ENCODE results near the gene BRI3BP.

The BRI3BP gene

DNA sequence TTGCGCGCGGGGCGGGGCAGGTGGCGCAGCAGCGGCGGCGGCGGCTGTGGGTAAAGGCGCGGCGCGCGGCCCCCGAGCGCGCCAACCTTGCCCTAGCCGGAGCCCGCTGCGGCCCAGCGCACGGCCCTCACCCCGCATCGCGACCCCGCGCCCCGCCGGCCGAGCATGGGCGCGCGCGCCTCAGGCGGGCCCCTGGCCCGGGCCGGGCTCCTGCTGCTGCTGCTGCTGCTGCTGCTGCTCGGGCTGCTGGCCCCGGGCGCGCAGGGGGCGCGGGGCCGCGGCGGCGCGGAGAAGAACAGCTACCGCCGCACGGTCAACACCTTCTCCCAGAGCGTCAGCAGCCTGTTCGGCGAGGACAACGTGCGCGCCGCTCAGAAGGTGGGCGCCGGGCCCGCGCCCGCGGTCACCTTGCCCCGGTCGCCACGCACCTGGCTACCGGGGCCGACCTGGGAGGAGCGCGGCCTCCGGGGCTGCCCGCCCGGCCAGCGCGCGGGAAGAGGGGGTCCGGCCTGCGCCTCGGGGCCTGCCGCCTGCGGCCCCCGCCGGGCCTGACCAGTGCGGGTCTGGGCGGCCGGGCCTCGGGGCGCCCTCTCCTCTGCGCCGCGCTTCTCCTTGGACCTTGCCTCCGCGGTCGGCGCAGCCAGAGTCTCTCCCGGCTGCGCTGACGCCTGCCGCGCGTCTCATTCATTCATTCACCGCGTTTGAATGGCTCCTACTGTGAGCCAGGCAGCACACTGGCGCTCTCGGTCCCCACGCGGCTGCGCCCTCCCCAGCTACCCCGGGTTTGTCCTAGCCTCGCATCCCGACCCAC is at the start of gene BRI3BP:
Gene BRI3BP (plus strand): TSS at position 20 of the 811 bp plus-strand sequence. CDS start 146 bp downstream, at position 166.
- peak; percentile 70 for DNase-seq (ENCODE audit: low read depth)

DNA sequence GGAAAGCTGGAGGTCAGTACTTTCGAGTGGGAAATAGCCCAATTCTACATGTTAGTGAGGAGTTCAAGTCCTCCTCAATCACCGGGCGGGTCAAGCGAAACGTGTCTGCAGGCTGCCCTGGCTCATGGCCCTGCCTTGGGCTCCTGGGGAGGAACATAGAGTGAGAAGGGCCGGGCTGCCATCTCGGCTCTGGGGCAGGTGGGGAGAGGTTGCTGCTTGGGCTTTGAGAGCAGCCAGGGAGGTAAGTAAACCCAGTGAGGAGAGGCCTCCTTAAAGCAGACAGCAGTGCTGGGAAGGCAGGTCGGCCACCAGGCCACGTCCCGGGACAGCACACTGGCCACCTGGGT is 47.0 kb upstream of the BRI3BP start:
- DNase-seq (ENCODE audit: low read depth), result no peak

DNA sequence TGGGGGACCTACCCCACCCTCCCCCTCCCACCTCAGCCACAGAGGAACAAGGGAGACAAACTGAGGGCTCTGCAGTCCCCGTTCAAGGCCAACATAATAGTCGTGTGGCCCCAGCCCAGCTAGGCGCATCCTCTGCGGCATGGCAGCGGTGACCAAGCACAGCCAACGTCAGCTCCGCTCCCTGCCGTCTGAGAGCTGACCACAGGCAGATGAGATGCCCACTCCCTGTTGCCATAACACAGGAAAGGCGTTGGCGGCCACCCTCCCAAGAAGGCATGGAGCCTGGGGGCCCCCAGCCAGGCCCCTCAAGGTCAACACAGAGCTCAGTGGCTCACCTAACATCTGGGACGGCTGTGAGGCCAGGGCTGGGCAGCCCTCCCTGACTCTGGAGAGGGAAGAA is 46.4 kb upstream of the BRI3BP start:
- DNase-seq (ENCODE audit: low read depth), result no peak

DNA sequence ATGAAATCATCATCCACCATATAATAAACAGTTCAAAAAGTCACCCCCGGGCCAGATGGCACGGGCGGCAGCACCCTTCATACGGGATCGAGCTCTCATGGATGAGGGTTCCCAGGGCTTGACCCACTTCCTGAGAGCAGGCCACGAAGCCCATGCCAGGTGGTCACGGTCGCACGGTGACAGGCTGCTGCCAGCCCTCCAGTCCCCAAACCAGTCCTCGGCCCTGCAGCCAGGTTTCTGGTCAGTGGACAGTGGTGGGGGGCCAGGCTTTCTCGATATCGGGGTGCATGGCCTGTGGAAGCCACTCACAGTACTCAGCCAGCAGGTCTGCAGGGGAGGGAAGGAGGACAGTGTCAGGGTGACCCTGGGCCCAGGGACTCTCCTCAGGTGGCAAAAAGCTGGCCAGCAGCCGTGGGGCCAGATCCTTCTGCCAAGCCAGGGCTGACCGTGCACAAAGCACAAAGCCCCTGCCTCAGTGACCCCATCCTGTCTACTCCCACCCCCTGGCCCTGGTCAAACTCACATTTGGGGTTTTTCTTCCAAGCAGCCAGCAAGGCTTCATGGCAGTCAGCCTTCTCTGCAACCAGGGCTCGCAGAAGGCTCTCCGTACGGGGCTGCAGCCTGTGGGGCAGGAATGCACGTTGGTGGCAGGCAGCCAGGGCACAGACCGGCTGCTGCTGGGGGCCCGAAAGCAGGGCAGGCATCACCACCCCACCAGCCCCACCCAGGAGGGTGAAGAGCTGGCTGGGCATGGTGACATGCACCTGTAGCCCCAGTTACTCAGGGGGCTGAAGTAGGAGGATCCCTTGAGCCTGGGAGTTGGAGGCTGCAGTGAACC is 45.7 kb upstream of the BRI3BP start:
- no peak for DNase-seq (ENCODE audit: low read depth)

- no peak for DNase-seq (ENCODE audit: low read depth)
These were observed 44.4 kb upstream of the BRI3BP start for GRCh38 chr12:124949066-124949465.

GRCh38 chr12:124949779-124950728 is 43.4 kb upstream of the BRI3BP start:
- DNase-seq (ENCODE audit: low read depth), result no peak

DNA sequence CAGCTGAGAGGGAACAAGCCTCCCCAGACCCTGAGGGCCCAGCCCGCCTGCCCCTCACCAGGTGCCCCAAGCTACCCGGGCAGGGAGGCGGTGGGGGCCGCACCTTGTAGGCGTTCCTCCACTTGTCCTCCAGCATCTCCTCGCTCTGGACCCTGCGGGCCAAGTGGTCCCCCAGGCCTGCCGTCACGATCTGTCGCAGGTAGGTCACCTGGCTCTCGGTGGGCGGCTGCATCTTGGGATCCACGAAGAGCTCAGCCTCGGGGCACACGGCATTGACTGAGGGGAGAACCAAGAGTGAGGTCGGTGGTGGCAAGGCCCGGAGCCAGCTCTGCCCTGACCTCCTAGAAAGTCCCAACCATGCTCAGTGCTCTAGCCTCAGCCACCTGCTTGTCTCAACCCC is 41.1 kb upstream of the BRI3BP start:
- DNase-seq (ENCODE audit: low read depth), result no peak

GRCh38 chr12:124952801-124953200 is 40.6 kb upstream of the BRI3BP start:
- DNase-seq (ENCODE audit: low read depth), result no peak

DNA sequence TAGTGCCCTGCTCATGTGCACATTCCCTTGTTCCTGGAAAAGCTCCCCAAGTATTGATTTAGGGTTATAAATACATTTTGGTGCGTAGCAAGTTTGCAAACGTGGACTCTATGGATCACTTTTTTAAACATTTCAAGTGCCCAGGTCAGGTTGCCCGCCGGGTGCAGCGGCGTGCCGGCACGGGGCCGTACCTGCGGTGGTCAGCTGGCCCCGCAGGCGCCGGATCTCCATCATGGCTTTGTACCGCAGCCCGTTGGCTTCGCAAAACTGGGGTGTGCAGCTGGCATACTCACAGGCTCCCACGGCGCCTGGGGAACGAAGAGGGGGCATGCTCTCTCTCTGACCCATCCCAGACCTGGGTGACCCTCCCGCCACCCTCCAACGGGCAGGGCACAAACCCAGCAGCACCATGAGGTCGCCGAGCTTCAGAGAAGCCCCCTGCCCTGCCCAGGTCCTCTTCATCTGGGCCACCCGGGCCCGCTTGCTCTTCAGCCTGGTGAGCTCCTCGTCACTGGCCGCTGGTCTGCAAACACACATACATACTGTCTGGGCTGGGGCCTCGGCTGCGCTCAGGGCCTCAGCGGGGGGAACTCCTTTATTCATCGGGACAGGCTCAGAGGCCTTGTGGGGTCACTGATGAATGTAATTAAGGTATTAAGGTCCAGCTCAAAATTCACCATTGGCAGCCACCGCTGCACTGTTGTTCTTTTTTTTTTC is 39.6 kb upstream of the BRI3BP start:
- no peak for DNase-seq (ENCODE audit: low read depth)

DNA sequence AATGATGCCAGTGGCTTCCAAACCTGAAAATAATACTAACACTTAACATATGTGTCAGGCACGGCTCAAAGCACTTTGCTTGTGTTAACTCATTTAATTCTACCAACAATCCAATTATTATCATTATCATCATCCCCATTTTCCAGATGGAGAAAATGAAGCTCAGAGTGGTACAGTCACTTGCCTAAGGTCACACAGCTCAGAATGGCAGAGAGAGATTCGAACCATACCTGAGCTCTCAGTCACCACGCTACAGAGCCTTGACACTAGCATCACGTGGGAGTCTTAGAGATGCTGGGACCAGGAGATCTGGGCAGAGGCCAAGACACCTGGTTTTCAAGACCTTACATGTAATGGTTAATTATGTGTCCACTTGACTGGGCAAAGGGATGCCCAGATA is 38.7 kb upstream of the BRI3BP start:
- DNase-seq (ENCODE audit: low read depth), result no peak

DNA sequence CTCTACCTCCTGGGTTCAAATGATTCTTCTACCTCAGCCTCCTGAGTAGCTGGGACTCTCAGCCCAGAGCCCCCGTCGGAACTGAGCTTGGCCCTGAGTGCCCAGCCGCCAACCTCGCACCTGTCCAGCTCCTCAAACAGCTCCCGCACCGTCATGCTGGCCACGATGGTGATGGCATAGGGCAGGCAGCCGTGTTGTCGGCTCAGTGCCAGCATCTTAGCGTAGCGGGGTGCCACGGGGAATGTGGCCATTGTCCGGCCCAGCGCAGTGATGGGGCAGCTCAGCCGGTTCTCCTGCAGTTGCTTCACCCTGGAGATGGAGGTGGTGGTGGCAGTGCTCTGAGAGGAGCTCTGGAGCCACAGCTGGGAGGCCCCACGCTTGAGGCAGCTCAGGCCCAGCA is 36.9 kb upstream of the BRI3BP start:
- DNase-seq (ENCODE audit: low read depth), result no peak

DNA sequence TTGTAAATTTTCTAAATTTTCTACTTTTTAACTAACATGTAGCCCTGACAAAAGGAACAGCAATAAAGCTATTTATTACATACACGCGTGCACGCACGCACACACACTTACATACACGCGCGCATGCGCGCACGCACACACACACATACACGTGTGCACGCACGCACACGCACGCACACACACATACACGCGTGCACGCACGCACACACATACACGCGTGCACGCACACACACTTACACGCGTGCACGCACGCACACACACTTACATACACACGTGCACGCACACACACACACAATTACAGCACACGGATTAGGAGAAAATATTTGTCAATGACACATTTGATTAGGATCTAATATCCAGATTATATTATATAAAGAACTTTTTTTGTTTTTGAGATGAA is 32.4 kb upstream of the BRI3BP start:
- DNase-seq (ENCODE audit: low read depth), result no peak

DNA sequence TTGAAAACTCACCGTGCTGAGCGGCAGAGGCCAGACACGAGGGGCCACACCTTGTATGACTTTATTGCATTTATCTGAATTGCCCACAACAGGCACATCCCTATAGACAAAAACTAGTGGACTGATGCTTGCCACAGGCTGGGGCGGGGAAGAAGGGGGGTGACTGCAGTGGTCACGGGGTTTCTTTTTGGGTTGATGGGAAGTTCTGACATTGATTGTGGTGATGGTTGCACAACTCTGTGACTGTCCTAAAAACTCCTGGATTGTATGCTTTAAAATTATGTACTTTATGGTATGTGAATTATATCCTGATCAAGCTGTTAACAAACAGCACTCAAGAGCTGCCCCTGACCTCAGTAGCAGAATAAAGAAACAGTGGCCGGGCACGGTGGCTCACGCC is 30.2 kb upstream of the BRI3BP start:
- no peak for DNase-seq (ENCODE audit: low read depth)

GRCh38 chr12:124964251-124964650 is 29.2 kb upstream of the BRI3BP start:
- DNase-seq (ENCODE audit: low read depth), result no peak

GRCh38 chr12:124964836-124965462 is 28.5 kb upstream of the BRI3BP start:
- no peak for DNase-seq (ENCODE audit: low read depth)

DNA sequence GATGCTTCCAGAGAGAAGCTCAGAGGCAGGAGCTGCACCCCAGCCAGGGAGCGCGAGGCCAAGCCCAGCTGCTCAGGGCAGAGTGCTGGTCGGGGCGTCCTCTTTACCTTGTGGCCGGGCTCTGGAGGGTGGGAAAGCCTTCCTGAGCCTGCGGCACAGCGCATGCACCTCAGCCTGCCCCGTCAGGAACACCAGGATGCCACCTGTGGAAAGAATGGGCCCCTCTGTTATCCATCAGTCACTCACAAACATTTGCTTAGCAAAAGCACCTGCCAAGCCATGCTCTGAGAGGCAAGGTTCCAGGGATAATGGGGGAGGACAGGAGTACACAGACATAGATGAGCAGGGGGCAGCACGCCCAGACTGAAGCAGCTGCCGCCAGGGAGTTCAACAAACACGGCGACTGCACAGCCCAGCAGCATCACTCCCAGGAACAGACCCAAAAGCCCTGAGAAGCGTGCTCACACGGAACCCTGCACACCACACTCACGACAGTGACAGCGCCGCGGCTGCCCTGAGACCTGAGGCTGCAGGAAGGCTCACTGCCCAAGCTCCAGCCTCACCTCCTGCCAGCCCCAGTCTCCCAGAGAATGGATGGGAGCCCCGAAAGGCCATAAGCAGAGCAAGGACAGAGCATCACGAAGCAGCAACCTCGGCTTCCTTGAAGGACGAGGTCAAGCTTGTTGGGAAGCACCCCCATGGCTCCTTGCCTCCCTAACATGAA is 26.3 kb upstream of the BRI3BP start:
- no peak for DNase-seq (ENCODE audit: low read depth)

- no peak for DNase-seq (ENCODE audit: low read depth)
These were observed 24.8 kb upstream of the BRI3BP start for GRCh38 chr12:124968656-124969055.

DNA sequence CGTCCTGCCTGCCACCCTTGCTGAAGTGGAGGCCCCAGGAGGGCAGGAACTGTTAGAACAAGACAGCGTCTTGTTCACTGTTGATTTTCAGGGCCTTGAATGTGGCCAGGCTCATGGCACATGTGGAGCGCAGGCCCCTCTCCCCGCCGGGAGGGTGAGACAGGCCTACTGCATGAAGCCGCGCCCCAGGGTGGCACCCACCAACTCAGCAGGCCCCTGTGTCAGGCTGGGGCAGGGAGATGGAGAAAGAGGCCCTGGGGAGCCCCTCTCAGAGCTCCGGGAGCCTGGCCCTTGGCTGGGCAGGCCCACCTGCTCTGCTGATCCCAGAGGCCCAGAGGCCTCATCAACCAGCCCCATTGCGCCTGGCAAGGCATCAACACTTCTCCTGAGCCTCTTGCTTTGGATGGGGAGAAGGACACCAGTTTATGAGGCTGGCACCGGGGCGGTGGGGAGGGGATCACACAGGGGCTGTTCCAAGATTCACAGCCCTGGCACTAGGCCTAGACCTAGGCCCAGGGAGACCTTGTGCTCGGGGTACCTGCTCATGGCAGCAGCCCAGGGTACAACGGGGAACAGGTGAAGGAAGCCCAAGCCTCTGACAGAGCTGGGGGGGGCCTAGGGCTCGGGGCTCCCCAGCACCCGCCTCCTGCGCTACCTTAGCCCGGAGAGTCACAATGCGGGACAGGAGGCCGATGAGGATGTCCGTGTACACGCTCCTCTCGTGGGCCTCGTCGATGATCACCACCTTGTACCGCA is 22.6 kb upstream of the BRI3BP start:
- no peak for DNase-seq (ENCODE audit: low read depth)

GRCh38 chr12:124971603-124972002 is 21.8 kb upstream of the BRI3BP start:
- no peak for DNase-seq (ENCODE audit: low read depth)

- no peak for DNase-seq (ENCODE audit: low read depth)
These were observed 21.2 kb upstream of the BRI3BP start for GRCh38 chr12:124972211-124972610.

All from activated T-helper 9 cell treated with anti-CD3 and anti-CD28 coated beads, Interleukin-2, amount 50 U/mL, for 16 hours (primary cell).